Measurements from ENCODE around the gene LAMA3.
A peak's percentile ranks its signal among the peaks of the same experiment; 100 is the strongest.

LAMA3 gene

GRCh38 chr18:23890589-23890988, 201.3 kb downstream of the LAMA3 start:
- Mint-ChIP-seq H3K9me3 (ENCODE audit: low read depth) (no peaks in the 10 kb centered on the region), H3K27me3 (no peaks in the 10 kb centered on the region), H3K4me3 (no peak overlapping the region), H3K36me3 (no peaks in the 10 kb centered on the region), H3K4me1 (ENCODE audit: low read depth) (peaks cover 8% of the 10 kb centered on the region), H3K27ac (no peak overlapping the region)

GRCh38 chr18:23893653-23894052, 204.4 kb downstream of the LAMA3 start:
- Mint-ChIP-seq H3K36me3 (no peaks in the 10 kb centered on the region), H3K4me3 (no peak overlapping the region), H3K4me1 (ENCODE audit: low read depth) (no peaks in the 10 kb centered on the region), H3K9me3 (ENCODE audit: low read depth) (no peaks in the 10 kb centered on the region), H3K27ac (no peak overlapping the region), H3K27me3 (no peaks in the 10 kb centered on the region)

GRCh38 chr18:23894661-23895175, 205.5 kb downstream of the LAMA3 start:
- Mint-ChIP-seq H3K4me1 (ENCODE audit: low read depth) (no peaks in the 10 kb centered on the region), H3K4me3 (no peak overlapping the region), H3K9me3 (ENCODE audit: low read depth) (no peaks in the 10 kb centered on the region), H3K36me3 (no peaks in the 10 kb centered on the region), H3K27me3 (no peaks in the 10 kb centered on the region), H3K27ac (no peak overlapping the region)

- Mint-ChIP-seq H3K4me1 (ENCODE audit: low read depth) (peaks cover 5% of the 10 kb centered on the region), H3K9me3 (ENCODE audit: low read depth) (no peaks in the 10 kb centered on the region), H3K36me3 (no peaks in the 10 kb centered on the region), H3K27me3 (no peaks in the 10 kb centered on the region), H3K4me3 (no peak overlapping the region), H3K27ac (no peak overlapping the region)
Observed at GRCh38 chr18:23897291-23897690, 208.0 kb downstream of the LAMA3 start.

- no peak overlapping the region for H3K4me3 Mint-ChIP-seq
- H3K27me3 Mint-ChIP-seq, result no peaks in the 10 kb centered on the region
- no peaks in the 10 kb centered on the region for H3K36me3 Mint-ChIP-seq
- no peak overlapping the region for H3K27ac Mint-ChIP-seq
- peaks cover 5% of the 10 kb centered on the region for H3K4me1 Mint-ChIP-seq (ENCODE audit: low read depth)
- no peaks in the 10 kb centered on the region for H3K9me3 Mint-ChIP-seq (ENCODE audit: low read depth)
Observed at GRCh38 chr18:23897733-23898132, 208.5 kb downstream of the LAMA3 start.

- H3K4me1 Mint-ChIP-seq (ENCODE audit: low read depth), result peaks cover 5% of the 10 kb centered on the region
- peak overlapping the region; percentile 61 for H3K27ac Mint-ChIP-seq
- no peak overlapping the region for H3K4me3 Mint-ChIP-seq
- no peaks in the 10 kb centered on the region for H3K36me3 Mint-ChIP-seq
- H3K9me3 Mint-ChIP-seq (ENCODE audit: low read depth), result no peaks in the 10 kb centered on the region
- H3K27me3 Mint-ChIP-seq, result no peaks in the 10 kb centered on the region
Observed at GRCh38 chr18:23900994-23901393, 211.7 kb downstream of the LAMA3 start.

GRCh38 chr18:23902396-23902795, 213.1 kb downstream of the LAMA3 start:
- H3K4me1 Mint-ChIP-seq (ENCODE audit: low read depth), result peaks cover 5% of the 10 kb centered on the region
- no peak overlapping the region for H3K27ac Mint-ChIP-seq
- H3K36me3 Mint-ChIP-seq, result no peaks in the 10 kb centered on the region
- H3K27me3 Mint-ChIP-seq, result no peaks in the 10 kb centered on the region
- no peak overlapping the region for H3K4me3 Mint-ChIP-seq
- no peaks in the 10 kb centered on the region for H3K9me3 Mint-ChIP-seq (ENCODE audit: low read depth)

GRCh38 chr18:23903971-23904370, 214.7 kb downstream of the LAMA3 start:
- H3K4me3 Mint-ChIP-seq, result no peak overlapping the region
- no peaks in the 10 kb centered on the region for H3K9me3 Mint-ChIP-seq (ENCODE audit: low read depth)
- H3K4me1 Mint-ChIP-seq (ENCODE audit: low read depth), result peaks cover 5% of the 10 kb centered on the region
- H3K36me3 Mint-ChIP-seq, result no peaks in the 10 kb centered on the region
- H3K27ac Mint-ChIP-seq, result no peak overlapping the region
- no peaks in the 10 kb centered on the region for H3K27me3 Mint-ChIP-seq

GRCh38 chr18:23906658-23907057, 217.4 kb downstream of the LAMA3 start:
- Mint-ChIP-seq H3K4me3 (no peak overlapping the region), H3K27ac (no peak overlapping the region), H3K27me3 (no peaks in the 10 kb centered on the region), H3K4me1 (ENCODE audit: low read depth) (no peaks in the 10 kb centered on the region), H3K9me3 (ENCODE audit: low read depth) (no peaks in the 10 kb centered on the region), H3K36me3 (no peaks in the 10 kb centered on the region)

GRCh38 chr18:23908827-23909226, 219.6 kb downstream of the LAMA3 start:
- Mint-ChIP-seq H3K9me3 (ENCODE audit: low read depth) (no peaks in the 10 kb centered on the region), H3K27ac (no peak overlapping the region), H3K27me3 (no peaks in the 10 kb centered on the region), H3K4me1 (ENCODE audit: low read depth) (no peaks in the 10 kb centered on the region), H3K36me3 (no peaks in the 10 kb centered on the region), H3K4me3 (no peak overlapping the region)

GRCh38 chr18:23910032-23910431, 220.8 kb downstream of the LAMA3 start:
- Mint-ChIP-seq H3K4me3 (no peak overlapping the region), H3K9me3 (ENCODE audit: low read depth) (no peaks in the 10 kb centered on the region), H3K4me1 (ENCODE audit: low read depth) (no peaks in the 10 kb centered on the region), H3K27ac (no peak overlapping the region), H3K27me3 (no peaks in the 10 kb centered on the region), H3K36me3 (no peaks in the 10 kb centered on the region)

GRCh38 chr18:23912356-23912755, 223.1 kb downstream of the LAMA3 start:
- Mint-ChIP-seq H3K27me3 (no peaks in the 10 kb centered on the region), H3K27ac (no peak overlapping the region), H3K4me3 (no peak overlapping the region), H3K9me3 (ENCODE audit: low read depth) (no peaks in the 10 kb centered on the region), H3K36me3 (no peaks in the 10 kb centered on the region), H3K4me1 (ENCODE audit: low read depth) (no peaks in the 10 kb centered on the region)

- peaks cover 3% of the 10 kb centered on the region for H3K27me3 Mint-ChIP-seq
- peaks cover 11% of the 10 kb centered on the region for H3K4me1 Mint-ChIP-seq (ENCODE audit: low read depth)
- no peaks in the 10 kb centered on the region for H3K36me3 Mint-ChIP-seq
- H3K9me3 Mint-ChIP-seq (ENCODE audit: low read depth), result no peaks in the 10 kb centered on the region
- H3K27ac Mint-ChIP-seq, result no peak overlapping the region
- H3K4me3 Mint-ChIP-seq, result no peak overlapping the region
Observed at GRCh38 chr18:23916338-23916737, 227.1 kb downstream of the LAMA3 start.

- H3K4me3 Mint-ChIP-seq, result no peak overlapping the region
- no peaks in the 10 kb centered on the region for H3K9me3 Mint-ChIP-seq (ENCODE audit: low read depth)
- H3K27me3 Mint-ChIP-seq, result peaks cover 3% of the 10 kb centered on the region
- H3K4me1 Mint-ChIP-seq (ENCODE audit: low read depth), result peaks cover 11% of the 10 kb centered on the region
- no peak overlapping the region for H3K27ac Mint-ChIP-seq
- no peaks in the 10 kb centered on the region for H3K36me3 Mint-ChIP-seq
Observed at GRCh38 chr18:23918395-23919032, 229.3 kb downstream of the LAMA3 start.

GRCh38 chr18:23920054-23920453, 230.8 kb downstream of the LAMA3 start:
- Mint-ChIP-seq H3K27ac (no peak overlapping the region), H3K4me1 (ENCODE audit: low read depth) (peaks cover 11% of the 10 kb centered on the region), H3K9me3 (ENCODE audit: low read depth) (no peaks in the 10 kb centered on the region), H3K36me3 (no peaks in the 10 kb centered on the region), H3K27me3 (peaks cover 3% of the 10 kb centered on the region), H3K4me3 (no peak overlapping the region)

GRCh38 chr18:23921716-23922285, 232.5 kb downstream of the LAMA3 start:
- Mint-ChIP-seq H3K27ac (no peak overlapping the region), H3K36me3 (no peaks in the 10 kb centered on the region), H3K4me1 (ENCODE audit: low read depth) (peaks cover 11% of the 10 kb centered on the region), H3K9me3 (ENCODE audit: low read depth) (no peaks in the 10 kb centered on the region), H3K4me3 (no peak overlapping the region), H3K27me3 (peaks cover 3% of the 10 kb centered on the region)
